Measurements from ENCODE around the gene HEXIM1.

DNA sequence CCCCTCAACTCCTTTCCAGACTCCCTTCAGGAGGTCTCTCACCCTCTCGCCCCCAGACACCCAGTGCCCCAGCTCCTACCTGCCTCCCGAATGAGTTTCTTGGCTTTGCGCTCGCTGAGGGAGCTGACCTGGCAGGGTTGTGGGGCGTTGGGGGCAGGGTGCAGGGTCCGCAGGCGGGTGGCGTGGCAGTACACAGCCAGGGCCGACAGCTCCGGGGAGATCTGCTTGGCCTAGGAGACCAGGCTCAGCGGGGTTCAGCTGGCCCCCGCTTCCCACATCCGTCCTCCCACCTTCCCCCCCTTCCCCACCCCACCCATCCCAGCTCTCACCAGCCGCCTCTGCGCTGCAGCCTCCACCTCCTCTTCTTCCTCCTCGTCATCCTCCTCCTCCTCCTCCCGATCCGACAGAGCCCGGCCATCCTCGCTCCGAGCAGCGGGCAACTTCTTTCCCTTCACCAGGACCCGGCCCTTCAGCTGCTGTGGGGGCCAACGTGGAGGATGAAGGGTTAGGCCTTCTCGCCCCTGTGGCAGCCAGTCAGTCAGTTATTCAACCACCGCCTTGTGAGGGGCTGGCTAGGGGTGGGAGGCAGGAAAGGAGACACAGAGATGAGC, 33.2 kb upstream of the HEXIM1 start:
- TF ChIP-seq POLR2A (IDR thresholded peaks at IDR 0.05; ENCODE audit: low read depth, low read length) (no peak), POLR2AphosphoS5 (IDR thresholded peaks at IDR 0.05; ENCODE audit: low read depth, low read length) (no peak)
